NCI-H2081 treated with DMSO at 0.1 percent for 48 hours (cell line): Measurements from ENCODE around the gene PLIN3.
"Not testable (repeated sequence)": the region's sequence is repeated elsewhere in the genome, so short reads cannot be mapped to it uniquely, and the experiment has no call there.

Source experiments
- DNase-seq: peaks from one replicate; lab custom pipeline; 2025; lab: John Stamatoyannopoulos, UW

The PLIN3 gene

GRCh38 chr19:4891066-4891465 lies 23.6 kb upstream of the PLIN3 start:
- DNase-seq, result no peak

- DNase-seq, result no peak
Measured at GRCh38 chr19:4889034-4889815, 21.8 kb upstream of the PLIN3 start.

GRCh38 chr19:4887803-4888202 lies 20.3 kb upstream of the PLIN3 start:
- not testable (repeated sequence) for DNase-seq

GRCh38 chr19:4884993-4885392 lies 17.5 kb upstream of the PLIN3 start:
- DNase-seq, result not testable (repeated sequence)

DNA sequence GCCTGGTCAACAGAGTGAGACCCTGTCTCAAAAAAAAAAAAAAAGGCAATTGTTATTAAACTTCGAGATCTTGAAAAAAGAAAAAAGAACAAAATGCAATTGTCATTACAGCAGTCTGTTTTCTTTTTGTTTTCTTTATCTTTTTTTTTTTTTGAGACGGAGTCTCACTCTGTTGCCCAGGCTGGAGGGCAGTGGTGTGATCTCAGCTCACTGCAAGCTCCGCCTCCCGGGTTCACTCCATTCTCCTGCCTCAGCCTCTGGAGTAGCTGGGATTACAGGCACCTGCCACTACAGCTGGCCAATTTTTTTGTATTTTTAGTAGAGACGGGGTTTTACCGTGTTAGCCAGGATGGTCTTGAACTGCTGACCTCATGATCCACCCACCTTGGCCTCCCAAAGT lies 15.4 kb upstream of the PLIN3 start:
- not testable (repeated sequence) for DNase-seq

- no peak for DNase-seq
Measured at GRCh38 chr19:4879041-4879440, 11.6 kb upstream of the PLIN3 start.

GRCh38 chr19:4878491-4878968 lies 11.1 kb upstream of the PLIN3 start:
- no peak for DNase-seq

DNA sequence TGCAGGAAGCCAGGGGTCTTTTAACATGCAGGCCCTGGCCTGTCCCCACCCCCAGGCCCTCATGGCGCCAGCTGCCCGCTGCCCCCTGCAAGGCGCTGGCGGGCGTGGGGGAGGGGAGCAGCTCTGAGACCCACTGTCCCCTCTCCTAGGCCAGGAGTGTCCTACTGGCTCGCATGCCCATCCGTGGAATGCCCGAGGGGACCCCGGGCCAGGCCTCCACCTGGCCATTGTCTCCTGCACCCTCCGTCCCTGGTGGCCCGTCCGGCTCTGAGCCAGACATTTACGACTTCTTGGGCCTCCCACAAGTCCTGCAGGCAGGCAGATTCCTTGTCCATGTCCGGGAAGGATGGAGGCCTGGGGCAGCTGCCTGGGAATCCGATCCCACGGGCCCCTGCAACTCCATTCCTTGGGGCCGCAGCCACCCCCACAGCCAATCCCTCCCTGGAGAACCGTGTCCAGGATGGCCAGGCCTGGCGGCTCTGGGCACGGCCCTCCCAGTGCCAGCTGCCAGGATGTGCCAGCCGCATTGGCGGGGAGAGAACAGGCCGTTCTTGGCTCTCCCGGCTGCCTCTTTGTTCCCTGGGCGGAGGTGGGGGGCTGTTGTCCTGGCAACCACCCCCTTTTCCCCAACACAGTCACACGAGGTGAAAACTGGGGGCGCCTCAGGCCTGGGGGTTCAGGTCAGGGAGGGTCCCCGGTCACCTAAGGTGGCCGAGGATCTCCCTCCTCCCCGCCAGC lies 10.5 kb upstream of the PLIN3 start:
- DNase-seq, result no peak

DNA sequence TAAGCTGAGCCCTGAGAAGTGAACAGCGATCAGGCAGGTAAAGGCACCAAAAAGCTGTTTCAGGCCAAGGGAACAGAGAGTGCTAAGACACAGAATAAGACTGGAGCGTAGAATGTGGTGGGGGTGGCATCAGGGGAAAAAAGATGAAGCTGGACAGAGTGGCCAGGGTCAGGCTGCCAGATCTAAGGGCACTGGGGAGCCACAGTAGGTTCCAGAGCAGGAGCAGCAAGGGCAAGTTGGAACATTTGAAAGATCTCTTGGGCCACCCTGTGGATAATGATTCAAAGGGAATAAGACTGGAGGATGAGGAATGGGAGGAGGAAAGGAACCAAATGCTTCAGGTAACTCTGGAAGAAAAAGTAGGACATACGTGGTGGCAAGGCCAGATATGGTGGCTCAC lies 6.5 kb upstream of the PLIN3 start:
- DNase-seq, result no peak

DNA sequence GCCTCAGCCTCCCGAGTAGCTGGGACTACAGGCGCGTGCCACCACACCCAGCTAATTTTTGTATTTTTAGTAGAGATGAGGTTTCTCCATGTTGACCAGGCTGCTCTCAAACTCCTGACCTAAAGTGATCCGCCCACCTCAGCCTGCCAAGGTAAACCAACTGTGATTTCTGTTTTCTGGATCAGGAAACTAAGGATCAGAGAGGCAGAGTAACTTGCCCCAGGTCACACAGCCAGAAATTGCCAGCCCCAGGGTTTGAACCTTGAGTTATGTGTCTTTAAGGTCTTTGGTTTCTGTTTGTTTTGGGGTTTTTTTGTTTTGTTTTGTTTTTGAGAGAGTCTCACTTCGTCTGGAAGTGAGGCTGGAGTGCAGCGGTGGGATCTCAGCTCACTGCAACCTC lies 4.2 kb upstream of the PLIN3 start:
- DNase-seq, result no peak

DNA sequence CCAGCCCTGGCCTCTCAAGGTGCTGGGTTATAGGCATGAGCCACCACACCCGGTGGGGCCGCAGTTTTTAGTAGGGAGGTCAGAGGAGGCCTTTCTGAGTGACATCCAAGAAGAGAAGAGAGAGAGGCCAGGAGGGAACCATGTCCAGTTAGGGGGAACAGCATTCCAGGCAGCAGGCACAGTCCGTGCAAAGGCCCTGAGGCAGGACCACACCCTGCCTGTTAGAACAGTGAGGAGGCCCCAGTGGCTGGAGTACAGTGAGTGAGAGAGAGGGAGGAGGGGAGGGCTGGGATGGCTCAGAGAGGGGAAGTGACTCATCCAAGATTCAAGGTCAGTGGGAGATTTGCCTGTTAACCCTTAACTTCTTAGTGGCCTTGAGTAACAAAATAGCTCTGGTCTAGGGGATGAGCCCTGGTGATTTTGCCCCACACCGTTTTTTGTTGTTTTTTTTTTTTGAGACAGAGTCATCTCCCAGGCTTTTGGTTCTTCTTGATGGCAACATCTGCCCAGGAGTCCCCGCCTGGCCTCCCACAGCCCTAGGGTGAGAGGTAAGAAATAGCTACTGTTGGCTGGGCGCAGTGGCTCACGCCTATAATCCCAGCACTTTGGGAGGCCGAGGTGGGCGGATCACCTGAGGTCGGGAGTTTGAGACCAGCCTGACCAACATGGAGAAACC lies 2.7 kb upstream of the PLIN3 start:
- DNase-seq, result no peak

DNA sequence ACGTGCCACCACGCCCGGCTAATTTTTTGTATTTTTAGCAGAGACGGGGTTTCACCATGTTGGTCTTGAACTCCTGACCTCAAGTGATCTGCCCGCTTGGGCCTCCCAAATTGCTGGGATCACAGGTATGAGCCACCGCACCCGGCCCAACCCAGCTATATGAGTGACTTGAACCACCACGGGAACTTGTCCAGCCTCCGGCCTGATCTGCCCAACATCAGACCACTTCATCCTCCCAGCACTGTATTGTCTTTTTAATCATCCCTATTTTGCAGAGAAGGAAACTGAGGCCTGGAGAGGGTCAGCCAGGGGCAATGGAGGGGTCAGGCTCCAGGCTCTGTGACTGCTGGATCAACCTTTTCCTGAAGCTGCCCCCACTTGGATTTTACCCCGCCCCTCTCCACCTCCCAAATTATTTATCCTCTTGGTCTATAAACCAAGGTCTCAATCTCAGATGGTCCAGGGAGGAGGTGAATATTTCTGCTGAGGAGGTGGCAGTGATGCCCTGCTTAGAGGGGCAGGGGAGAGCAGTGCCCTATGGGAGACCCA lies 893 bp upstream of the PLIN3 start:
- no peak for DNase-seq

- DNase-seq, result no peak
Measured at GRCh38 chr19:4866595-4867424, 657 bp downstream of the PLIN3 start.

DNA sequence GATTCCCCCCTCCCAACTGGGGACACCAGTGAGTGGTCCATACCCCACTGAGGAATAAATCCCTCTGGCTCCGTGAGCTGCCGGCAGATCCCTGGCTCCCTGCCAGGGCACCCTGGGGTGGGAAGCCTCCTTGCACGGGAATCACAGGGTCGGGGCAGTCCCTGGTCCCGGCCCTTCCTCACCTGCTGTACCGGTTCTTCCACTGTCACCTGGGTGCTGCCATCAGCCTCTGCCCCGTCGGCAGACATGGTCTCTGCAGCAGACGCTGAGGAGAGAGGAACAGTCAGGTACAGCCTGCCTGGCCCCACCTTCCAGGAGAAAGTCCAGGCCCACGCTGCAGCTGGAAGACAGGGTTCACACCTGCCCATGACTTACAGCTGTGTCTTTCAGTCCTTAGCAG lies 6.3 kb downstream of the PLIN3 start:
- no peak for DNase-seq

DNA sequence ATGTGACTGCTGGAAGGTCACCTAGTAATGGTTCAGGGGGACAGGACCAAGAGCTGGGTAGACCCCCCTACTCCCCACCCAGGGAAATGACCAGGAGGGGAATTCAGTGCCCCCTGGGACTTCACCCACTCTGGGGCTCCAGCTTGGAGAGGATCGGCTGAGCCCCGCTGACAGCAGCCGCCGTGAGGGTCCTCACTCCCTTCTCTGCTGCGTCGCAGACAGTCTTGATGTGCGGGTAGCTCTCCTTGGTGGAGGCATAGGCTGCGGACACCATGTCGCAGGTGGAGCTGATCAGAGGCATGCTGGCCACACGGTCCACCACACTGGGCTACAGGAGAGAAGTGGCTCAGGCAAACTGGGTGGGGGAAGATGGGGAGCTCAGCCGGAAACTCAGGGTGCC lies 7.8 kb downstream of the PLIN3 start:
- no peak for DNase-seq

GRCh38 chr19:4856468-4856867 lies 11.0 kb downstream of the PLIN3 start:
- not testable (repeated sequence) for DNase-seq

GRCh38 chr19:4853506-4853905 lies 14.0 kb downstream of the PLIN3 start:
- not testable (repeated sequence) for DNase-seq

GRCh38 chr19:4852484-4852883 lies 15.0 kb downstream of the PLIN3 start:
- DNase-seq, result no peak

DNA sequence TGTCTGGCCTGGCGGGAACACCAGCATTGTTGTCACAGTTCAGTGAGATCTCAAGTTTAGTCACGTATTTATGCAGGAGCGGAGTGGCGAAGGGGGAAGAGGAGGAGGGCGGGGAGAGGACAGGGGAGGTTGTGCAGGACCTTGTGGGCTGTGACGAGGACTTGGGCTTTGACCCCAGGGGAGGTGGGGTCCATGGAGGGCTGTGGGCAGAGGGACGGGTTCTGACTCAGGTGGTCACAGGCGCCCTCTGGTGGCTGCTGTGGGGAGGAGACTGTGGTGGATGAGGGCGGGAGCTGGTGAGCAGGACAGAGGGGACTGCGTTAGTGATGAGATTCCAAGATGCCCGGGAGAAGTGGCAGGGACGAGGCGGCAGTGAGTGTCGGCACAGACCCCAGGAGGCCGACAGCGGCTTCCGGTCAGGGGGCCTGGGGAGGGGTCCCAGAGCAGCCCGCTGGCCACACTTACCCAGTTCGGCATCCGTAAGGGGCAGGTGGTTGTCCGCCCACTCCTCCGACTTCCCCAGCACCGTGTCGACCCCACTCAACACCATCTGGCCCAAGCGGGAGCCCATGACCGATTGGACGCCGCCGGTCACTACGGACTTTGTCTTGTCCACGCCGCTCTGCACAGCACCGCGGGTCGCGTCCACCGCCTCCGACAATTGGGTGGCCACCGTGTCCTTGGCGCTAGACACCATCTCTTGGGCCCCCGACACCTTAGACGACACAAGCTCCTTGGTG lies 15.7 kb downstream of the PLIN3 start:
- no peak for DNase-seq

DNA sequence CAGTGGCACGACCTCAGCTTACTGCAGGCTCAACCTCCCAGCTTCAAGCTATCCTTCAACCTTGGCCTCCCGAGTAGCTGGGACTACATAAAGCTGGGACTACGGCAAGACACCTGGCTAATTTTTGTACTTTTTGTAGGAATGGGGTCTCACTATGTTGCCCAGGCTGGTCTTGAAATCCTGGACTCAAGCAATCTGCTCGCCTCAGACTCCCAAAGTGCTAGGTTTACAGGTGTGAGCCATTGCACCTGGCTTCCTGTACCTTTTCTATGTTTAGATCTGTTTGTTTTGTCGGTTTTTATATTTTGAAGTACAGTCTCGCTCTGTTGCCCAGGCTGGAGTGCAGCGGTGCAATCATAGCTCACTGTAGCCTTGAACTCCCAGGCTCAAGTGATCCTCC lies 18.4 kb downstream of the PLIN3 start:
- no peak for DNase-seq
